Choroid plexus epithelial cell (primary cell): ENCODE results near the gene DDX59.

Experiments used
- DNase-seq: peaks from one replicate; pipeline ENCODE4 v3.0.0-alpha.2; 2010; ENCODE audit warnings: low read depth
- H3K4me3 ChIP-seq: 2 replicates; pipeline ENCODE4 v1.5.1; 2011; ENCODE audit warnings: low read depth, mild to moderate bottlenecking, control low read depth, low read length, moderate library complexity
- TF ChIP-seq, protein P1 (sequence below): conservative IDR thresholded peaks from 2 replicates; pipeline ENCODE4 v1.5.1; 2011; ENCODE audit warnings: low read depth, mild to moderate bottlenecking, control low read depth, inconsistent platforms, low read length, moderate library complexity

Gene DDX59

GRCh38 chr1:200602632-200603031 is 67.1 kb downstream of the DDX59 start:
- TF ChIP-seq, protein P1, sequence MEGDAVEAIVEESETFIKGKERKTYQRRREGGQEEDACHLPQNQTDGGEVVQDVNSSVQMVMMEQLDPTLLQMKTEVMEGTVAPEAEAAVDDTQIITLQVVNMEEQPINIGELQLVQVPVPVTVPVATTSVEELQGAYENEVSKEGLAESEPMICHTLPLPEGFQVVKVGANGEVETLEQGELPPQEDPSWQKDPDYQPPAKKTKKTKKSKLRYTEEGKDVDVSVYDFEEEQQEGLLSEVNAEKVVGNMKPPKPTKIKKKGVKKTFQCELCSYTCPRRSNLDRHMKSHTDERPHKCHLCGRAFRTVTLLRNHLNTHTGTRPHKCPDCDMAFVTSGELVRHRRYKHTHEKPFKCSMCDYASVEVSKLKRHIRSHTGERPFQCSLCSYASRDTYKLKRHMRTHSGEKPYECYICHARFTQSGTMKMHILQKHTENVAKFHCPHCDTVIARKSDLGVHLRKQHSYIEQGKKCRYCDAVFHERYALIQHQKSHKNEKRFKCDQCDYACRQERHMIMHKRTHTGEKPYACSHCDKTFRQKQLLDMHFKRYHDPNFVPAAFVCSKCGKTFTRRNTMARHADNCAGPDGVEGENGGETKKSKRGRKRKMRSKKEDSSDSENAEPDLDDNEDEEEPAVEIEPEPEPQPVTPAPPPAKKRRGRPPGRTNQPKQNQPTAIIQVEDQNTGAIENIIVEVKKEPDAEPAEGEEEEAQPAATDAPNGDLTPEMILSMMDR = no peak
- no peak for DNase-seq
- no peak overlapping the region for H3K4me3 ChIP-seq
